GM23338 (cell line): ENCODE results near the gene USP31. TPM values are rescaled to one million over a fixed set of nuclear protein-coding genes. Genes with fewer than 3 reads are reported as not detected.

Experiments used
- ATAC-seq: fragments of 200-7000 bp; cut with Tn5 transposase; 3 replicates; pipeline ENCODE4 v1.9.1; 2020
- DNase-seq: peaks from one replicate; pipeline ENCODE4 v3.0.0-alpha.2; 2015; ENCODE audit warnings: low spot score
- H2AFZ ChIP-seq: fragments of 200-600 bp; sonication (generic); 2 replicates; pipeline ENCODE4 v1.8.0; 2016; ENCODE audit warnings: antibody characterized with exemption, mild to moderate bottlenecking, moderate library complexity
- H3F3A ChIP-seq: fragments of 200-600 bp; sonication (generic); replicated peaks from 2 replicates; pipeline ENCODE4 v1.8.0; 2017; ENCODE audit warnings: antibody characterized with exemption, mixed run types, low read depth
- H3K27ac ChIP-seq: fragments of 200-600 bp; sonication (generic); 2 replicates; pipeline ENCODE4 v1.6.1; 2016; ENCODE audit warnings: low read depth
- H3K27me3 ChIP-seq: fragments of 200-600 bp; sonication (generic); 2 replicates; pipeline ENCODE4 v1.8.0; 2016; ENCODE audit warnings: mild to moderate bottlenecking, mixed run types, moderate library complexity; ENCODE audit not compliant: insufficient read depth
- H3K36me3 ChIP-seq: fragments of 200-600 bp; sonication (generic); 2 replicates; pipeline ENCODE4 v1.8.0; 2016; ENCODE audit warnings: mild to moderate bottlenecking; ENCODE audit not compliant: insufficient read depth
- H3K4me1 ChIP-seq: fragments of 200-600 bp; sonication (generic); 2 replicates; pipeline ENCODE4 v1.8.0; 2016; ENCODE audit warnings: mild to moderate bottlenecking, moderate library complexity; ENCODE audit not compliant: insufficient read depth
- H3K4me2 ChIP-seq: fragments of 200-600 bp; sonication (generic); 2 replicates; pipeline ENCODE4 v1.7.1; 2017; ENCODE audit warnings: mixed run types
- H3K4me3 ChIP-seq: fragments of 200-600 bp; sonication (generic); 2 replicates; pipeline ENCODE4 v1.6.1; 2016; ENCODE audit warnings: mixed run types
- H3K79me2 ChIP-seq: fragments of 200-600 bp; sonication (generic); replicated peaks from 2 replicates; pipeline ENCODE4 v1.8.0; 2017; ENCODE audit warnings: mild to moderate bottlenecking; ENCODE audit not compliant: insufficient read depth
- H3K9me2 ChIP-seq: fragments of 200-600 bp; sonication (generic); 2 replicates; pipeline ENCODE4 v1.8.0; 2017; ENCODE audit not compliant: insufficient read depth
- H4K20me1 ChIP-seq: fragments of 200-600 bp; sonication (generic); replicated peaks from 2 replicates; pipeline ENCODE4 v1.8.0; 2017; ENCODE audit warnings: mild to moderate bottlenecking; ENCODE audit not compliant: insufficient read depth
- H3K27ac Mint-ChIP-seq: 2 replicates; pipeline ENCODE4 v1.8.0; 2020; ENCODE audit warnings: inconsistent platforms, mild to moderate bottlenecking, moderate library complexity, mixed read lengths
- H3K27me3 Mint-ChIP-seq: 3 replicates; pipeline ENCODE4 v1.8.0; 2022; ENCODE audit warnings: low read depth, mild to moderate bottlenecking, moderate library complexity, mixed read lengths, inconsistent platforms; ENCODE audit not compliant: insufficient read depth, poor library complexity
- H3K36me3 Mint-ChIP-seq: 3 replicates; pipeline ENCODE4 v1.8.0; 2021; ENCODE audit warnings: low read depth, mild to moderate bottlenecking, inconsistent platforms, moderate library complexity, mixed read lengths
- H3K4me1 Mint-ChIP-seq: 3 replicates; pipeline ENCODE4 v1.8.0; 2020; ENCODE audit warnings: mild to moderate bottlenecking, inconsistent platforms, mixed read lengths
- H3K4me3 Mint-ChIP-seq: 3 replicates; pipeline ENCODE4 v1.8.0; 2021; ENCODE audit warnings: moderate library complexity, mild to moderate bottlenecking, inconsistent platforms, mixed read lengths
- H3K9me3 Mint-ChIP-seq: 3 replicates; pipeline ENCODE4 v1.8.0; 2020; ENCODE audit warnings: moderate library complexity, mild to moderate bottlenecking, inconsistent platforms, mixed read lengths
- CREB1 ChIP-seq: fragments of 250-450 bp; sonication (Bioruptor Pico); IDR thresholded peaks from 2 replicates; pipeline ENCODE4 v1.5.0; 2020; ENCODE audit warnings: low read depth, mild to moderate bottlenecking, moderate library complexity
- CTCF ChIP-seq, 2 experiments: fragments of 200-600 bp in 1 of 2; sonication (generic) in 1 of 2; conservative IDR thresholded peaks; 2 replicates each; pipeline versions ENCODE4 v1.5.1 to v1.6.1; 2016 to 2017; ENCODE audit warnings: antibody characterized with exemption in 2 of 2, low read depth in 2 of 2, mild to moderate bottlenecking in 2 of 2, moderate library complexity in 1 of 2
- ETS1 ChIP-seq: IDR thresholded peaks from 2 replicates; pipeline ENCODE4 v1.6.1; 2016; ENCODE audit warnings: antibody characterized with exemption
- EZH2 ChIP-seq: fragments of 200-600 bp; sonication (generic); IDR thresholded peaks from one replicate; pipeline ENCODE4 v1.8.0; 2017; ENCODE audit warnings: antibody characterized with exemption, mild to moderate bottlenecking, low read depth; ENCODE audit not compliant: unreplicated experiment
- EZH2phosphoT487 ChIP-seq: fragments of 200-600 bp; sonication (generic); IDR thresholded peaks from one replicate; pipeline ENCODE4 v1.8.1; 2018; ENCODE audit warnings: antibody characterized with exemption; ENCODE audit not compliant: unreplicated experiment
- JUNB ChIP-seq: IDR thresholded peaks from one replicate; pipeline ENCODE4 v1.6.1; 2016; ENCODE audit warnings: antibody characterized with exemption; ENCODE audit not compliant: unreplicated experiment
- NANOG ChIP-seq: IDR thresholded peaks from 2 replicates; pipeline ENCODE4 v1.6.1; 2016; ENCODE audit warnings: antibody characterized with exemption, borderline replicate concordance
- POLR2AphosphoS5 ChIP-seq: IDR thresholded peaks from 2 replicates; pipeline ENCODE4 v1.6.1; 2016; ENCODE audit warnings: antibody characterized with exemption, low read depth
- STAT1 ChIP-seq: IDR thresholded peaks from one replicate; pipeline ENCODE4 v1.6.1; 2016; ENCODE audit warnings: antibody characterized with exemption; ENCODE audit not compliant: unreplicated experiment
- ZNF114 ChIP-seq: fragments of 250-450 bp; sonication (Bioruptor Pico); IDR thresholded peaks from 2 replicates; pipeline ENCODE4 v1.5.0; 2020; ENCODE audit warnings: mild to moderate bottlenecking, moderate library complexity
- ZNF331 ChIP-seq: fragments of 250-450 bp; sonication (Bioruptor Pico); IDR thresholded peaks from 2 replicates; pipeline ENCODE4 v1.5.0; 2020; ENCODE audit warnings: low read depth, mild to moderate bottlenecking, moderate library complexity
- polyA plus RNA-seq: library from polyadenylated mRNA; unstranded; fragments of >200 nt; fragmentation: Nextera tagmentation; extraction: Ambion mirVana; gene quantifications from 2 replicates; pipeline ENCODE4 v1.2.1, GENCODE V29; 2016
- total RNA-seq: library from RNA; depleted of rRNA; stranded (reverse); fragments of >200 nt; shearing (Covaris generic); gene quantifications from 2 replicates; pipeline ENCODE4 v1.2.3, GENCODE V29; 2014
- TF ChIP-seq, protein P1 (sequence below): IDR thresholded peaks from one replicate; pipeline ENCODE4 v1.6.1; 2018; ENCODE audit warnings: antibody characterized with exemption; ENCODE audit not compliant: unreplicated experiment
- TF ChIP-seq, protein P2 (sequence below): fragments of 250-450 bp; sonication (Bioruptor Pico); IDR thresholded peaks from 2 replicates; pipeline ENCODE4 v1.5.0; 2020; ENCODE audit warnings: mild to moderate bottlenecking, moderate library complexity

USP31 gene
- total and polyA plus RNA-seq, 2 experiments from 2014 or later, result 4.3 to 17.9 TPM

GRCh38 chr16:23141033-23141432, 8.2 kb downstream of the USP31 start:
- Histone ChIP-seq H2AFZ (no peak overlapping the region), H3K4me1 (peaks cover 26% of the 10 kb centered on the region), H3K9me2 (no peaks in the 10 kb centered on the region), H3K27me3 (no peaks in the 10 kb centered on the region), H4K20me1 (peaks cover 32% of the 10 kb centered on the region), H3K36me3 (no peaks in the 10 kb centered on the region), H3K4me3 (no peak overlapping the region), H3K27ac (no peak overlapping the region), H3F3A (no peaks in the 10 kb centered on the region), H3K79me2 (peaks cover 100% of the 10 kb centered on the region), H3K4me2 (no peak overlapping the region)
- peaks cover 27% of the 10 kb centered on the region for H3K4me1 Mint-ChIP-seq
- no peak for TF ChIP-seq NANOG
- no peak for TF ChIP-seq EZH2
- TF ChIP-seq, protein P1, sequence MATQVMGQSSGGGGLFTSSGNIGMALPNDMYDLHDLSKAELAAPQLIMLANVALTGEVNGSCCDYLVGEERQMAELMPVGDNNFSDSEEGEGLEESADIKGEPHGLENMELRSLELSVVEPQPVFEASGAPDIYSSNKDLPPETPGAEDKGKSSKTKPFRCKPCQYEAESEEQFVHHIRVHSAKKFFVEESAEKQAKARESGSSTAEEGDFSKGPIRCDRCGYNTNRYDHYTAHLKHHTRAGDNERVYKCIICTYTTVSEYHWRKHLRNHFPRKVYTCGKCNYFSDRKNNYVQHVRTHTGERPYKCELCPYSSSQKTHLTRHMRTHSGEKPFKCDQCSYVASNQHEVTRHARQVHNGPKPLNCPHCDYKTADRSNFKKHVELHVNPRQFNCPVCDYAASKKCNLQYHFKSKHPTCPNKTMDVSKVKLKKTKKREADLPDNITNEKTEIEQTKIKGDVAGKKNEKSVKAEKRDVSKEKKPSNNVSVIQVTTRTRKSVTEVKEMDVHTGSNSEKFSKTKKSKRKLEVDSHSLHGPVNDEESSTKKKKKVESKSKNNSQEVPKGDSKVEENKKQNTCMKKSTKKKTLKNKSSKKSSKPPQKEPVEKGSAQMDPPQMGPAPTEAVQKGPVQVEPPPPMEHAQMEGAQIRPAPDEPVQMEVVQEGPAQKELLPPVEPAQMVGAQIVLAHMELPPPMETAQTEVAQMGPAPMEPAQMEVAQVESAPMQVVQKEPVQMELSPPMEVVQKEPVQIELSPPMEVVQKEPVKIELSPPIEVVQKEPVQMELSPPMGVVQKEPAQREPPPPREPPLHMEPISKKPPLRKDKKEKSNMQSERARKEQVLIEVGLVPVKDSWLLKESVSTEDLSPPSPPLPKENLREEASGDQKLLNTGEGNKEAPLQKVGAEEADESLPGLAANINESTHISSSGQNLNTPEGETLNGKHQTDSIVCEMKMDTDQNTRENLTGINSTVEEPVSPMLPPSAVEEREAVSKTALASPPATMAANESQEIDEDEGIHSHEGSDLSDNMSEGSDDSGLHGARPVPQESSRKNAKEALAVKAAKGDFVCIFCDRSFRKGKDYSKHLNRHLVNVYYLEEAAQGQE, result no peak
- no peak for TF ChIP-seq ZNF114
- TF ChIP-seq, protein P2, sequence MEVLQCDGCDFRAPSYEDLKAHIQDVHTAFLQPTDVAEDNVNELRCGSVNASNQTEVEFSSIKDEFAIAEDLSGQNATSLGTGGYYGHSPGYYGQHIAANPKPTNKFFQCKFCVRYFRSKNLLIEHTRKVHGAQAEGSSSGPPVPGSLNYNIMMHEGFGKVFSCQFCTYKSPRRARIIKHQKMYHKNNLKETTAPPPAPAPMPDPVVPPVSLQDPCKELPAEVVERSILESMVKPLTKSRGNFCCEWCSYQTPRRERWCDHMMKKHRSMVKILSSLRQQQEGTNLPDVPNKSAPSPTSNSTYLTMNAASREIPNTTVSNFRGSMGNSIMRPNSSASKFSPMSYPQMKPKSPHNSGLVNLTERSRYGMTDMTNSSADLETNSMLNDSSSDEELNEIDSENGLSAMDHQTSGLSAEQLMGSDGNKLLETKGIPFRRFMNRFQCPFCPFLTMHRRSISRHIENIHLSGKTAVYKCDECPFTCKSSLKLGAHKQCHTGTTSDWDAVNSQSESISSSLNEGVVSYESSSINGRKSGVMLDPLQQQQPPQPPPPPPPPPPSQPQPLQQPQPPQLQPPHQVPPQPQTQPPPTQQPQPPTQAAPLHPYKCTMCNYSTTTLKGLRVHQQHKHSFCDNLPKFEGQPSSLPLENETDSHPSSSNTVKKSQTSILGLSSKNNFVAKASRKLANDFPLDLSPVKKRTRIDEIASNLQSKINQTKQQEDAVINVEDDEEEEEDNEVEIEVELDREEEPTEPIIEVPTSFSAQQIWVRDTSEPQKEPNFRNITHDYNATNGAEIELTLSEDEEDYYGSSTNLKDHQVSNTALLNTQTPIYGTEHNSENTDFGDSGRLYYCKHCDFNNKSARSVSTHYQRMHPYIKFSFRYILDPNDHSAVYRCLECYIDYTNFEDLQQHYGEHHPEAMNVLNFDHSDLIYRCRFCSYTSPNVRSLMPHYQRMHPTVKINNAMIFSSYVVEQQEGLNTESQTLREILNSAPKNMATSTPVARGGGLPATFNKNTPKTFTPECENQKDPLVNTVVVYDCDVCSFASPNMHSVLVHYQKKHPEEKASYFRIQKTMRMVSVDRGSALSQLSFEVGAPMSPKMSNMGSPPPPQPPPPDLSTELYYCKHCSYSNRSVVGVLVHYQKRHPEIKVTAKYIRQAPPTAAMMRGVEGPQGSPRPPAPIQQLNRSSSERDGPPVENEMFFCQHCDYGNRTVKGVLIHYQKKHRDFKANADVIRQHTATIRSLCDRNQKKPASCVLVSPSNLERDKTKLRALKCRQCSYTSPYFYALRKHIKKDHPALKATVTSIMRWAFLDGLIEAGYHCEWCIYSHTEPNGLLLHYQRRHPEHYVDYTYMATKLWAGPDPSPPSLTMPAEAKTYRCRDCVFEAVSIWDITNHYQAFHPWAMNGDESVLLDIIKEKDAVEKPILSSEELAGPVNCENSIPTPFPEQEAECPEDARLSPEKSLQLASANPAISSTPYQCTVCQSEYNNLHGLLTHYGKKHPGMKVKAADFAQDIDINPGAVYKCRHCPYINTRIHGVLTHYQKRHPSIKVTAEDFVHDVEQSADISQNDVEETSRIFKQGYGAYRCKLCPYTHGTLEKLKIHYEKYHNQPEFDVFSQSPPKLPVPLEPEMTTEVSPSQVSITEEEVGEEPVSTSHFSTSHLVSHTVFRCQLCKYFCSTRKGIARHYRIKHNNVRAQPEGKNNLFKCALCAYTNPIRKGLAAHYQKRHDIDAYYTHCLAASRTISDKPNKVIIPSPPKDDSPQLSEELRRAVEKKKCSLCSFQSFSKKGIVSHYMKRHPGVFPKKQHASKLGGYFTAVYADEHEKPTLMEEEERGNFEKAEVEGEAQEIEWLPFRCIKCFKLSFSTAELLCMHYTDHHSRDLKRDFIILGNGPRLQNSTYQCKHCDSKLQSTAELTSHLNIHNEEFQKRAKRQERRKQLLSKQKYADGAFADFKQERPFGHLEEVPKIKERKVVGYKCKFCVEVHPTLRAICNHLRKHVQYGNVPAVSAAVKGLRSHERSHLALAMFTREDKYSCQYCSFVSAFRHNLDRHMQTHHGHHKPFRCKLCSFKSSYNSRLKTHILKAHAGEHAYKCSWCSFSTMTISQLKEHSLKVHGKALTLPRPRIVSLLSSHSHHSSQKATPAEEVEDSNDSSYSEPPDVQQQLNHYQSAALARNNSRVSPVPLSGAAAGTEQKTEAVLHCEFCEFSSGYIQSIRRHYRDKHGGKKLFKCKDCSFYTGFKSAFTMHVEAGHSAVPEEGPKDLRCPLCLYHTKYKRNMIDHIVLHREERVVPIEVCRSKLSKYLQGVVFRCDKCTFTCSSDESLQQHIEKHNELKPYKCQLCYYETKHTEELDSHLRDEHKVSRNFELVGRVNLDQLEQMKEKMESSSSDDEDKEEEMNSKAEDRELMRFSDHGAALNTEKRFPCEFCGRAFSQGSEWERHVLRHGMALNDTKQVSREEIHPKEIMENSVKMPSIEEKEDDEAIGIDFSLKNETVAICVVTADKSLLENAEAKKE, result no peak
- no peak for TF ChIP-seq CREB1 (CRISPR knock-in tag)
- TF ChIP-seq STAT1, result no peak
- no peak for TF ChIP-seq ZNF331 (CRISPR knock-in tag)
- no peak for TF ChIP-seq ETS1
- TF ChIP-seq EZH2phosphoT487, result no peak
- TF ChIP-seq CTCF (conservative IDR thresholded peaks at IDR 0.05; ENCODE audit: low read depth in 2 of 2), result no peak
- no peak for TF ChIP-seq POLR2AphosphoS5
- TF ChIP-seq JUNB, result no peak
- no peak overlapping the region for H3K4me3 Mint-ChIP-seq
- peaks cover 1% of the 10 kb centered on the region; the same call in 1 of the 3 replicates for H3K9me3 Mint-ChIP-seq
- no peak for DNase-seq
- no peak for ATAC-seq
- H3K27me3 Mint-ChIP-seq, result peaks cover 5% of the 10 kb centered on the region
- H3K27ac Mint-ChIP-seq, result no peak overlapping the region
- peaks cover 5% of the 10 kb centered on the region; the same call in 1 of the 3 replicates for H3K36me3 Mint-ChIP-seq
